Mesenchymal stem cell (in vitro differentiated cells and primary cell): ENCODE results near the gene KLK13.

Source experiments
- DNase-seq: peaks from one replicate; pipeline ENCODE4 v3.0.0-alpha.2; 2013
- H2AFZ ChIP-seq: one replicate; pipeline ENCODE4 v1.6.1; 2013; ENCODE audit warnings: low read depth, mild to moderate bottlenecking, control low read depth, inconsistent platforms, low read length, moderate library complexity
- H2AK5ac ChIP-seq: 2 replicates; pipeline ENCODE4 v1.6.1; 2013; ENCODE audit warnings: low read length, moderate library complexity, mild to moderate bottlenecking, inconsistent platforms; ENCODE audit not compliant: severe bottlenecking
- H2BK120ac ChIP-seq: one replicate; pipeline ENCODE4 v1.6.1; 2013; ENCODE audit warnings: low read depth, mild to moderate bottlenecking, inconsistent platforms, low read length, moderate library complexity
- H2BK12ac ChIP-seq, 2 experiments: one replicate each; pipeline ENCODE4 v1.6.1; 2013; ENCODE audit warnings: inconsistent platforms in 2 of 2, low read length in 2 of 2, mild to moderate bottlenecking in 2 of 2, moderate library complexity in 2 of 2, control low read depth in 1 of 2
- H2BK15ac ChIP-seq: one replicate; pipeline ENCODE4 v1.6.1; 2013; ENCODE audit warnings: mild to moderate bottlenecking, low read depth, inconsistent platforms; ENCODE audit not compliant: poor library complexity, severe bottlenecking
- H2BK5ac ChIP-seq: 2 replicates; pipeline ENCODE4 v1.6.1; 2013; ENCODE audit warnings: low read depth, mild to moderate bottlenecking, low read length, control low read depth, inconsistent platforms; ENCODE audit not compliant: poor library complexity, severe bottlenecking
- H3K14ac ChIP-seq, 2 experiments: one replicate each; pipeline ENCODE4 v1.6.1; 2013; ENCODE audit warnings: inconsistent platforms in 2 of 2, low read length in 2 of 2, control low read depth in 1 of 2, mild to moderate bottlenecking in 1 of 2, moderate library complexity in 1 of 2
- H3K18ac ChIP-seq, 2 experiments: one replicate each; pipeline ENCODE4 v1.6.1; 2013; ENCODE audit warnings: inconsistent platforms in 2 of 2, low read length in 2 of 2, control low read depth in 1 of 2, low read depth in 1 of 2, mild to moderate bottlenecking in 1 of 2
- H3K23ac ChIP-seq, 2 experiments: one replicate each; pipeline ENCODE4 v1.6.1; 2013; ENCODE audit warnings: inconsistent platforms in 2 of 2, low read length in 2 of 2, mild to moderate bottlenecking in 2 of 2, moderate library complexity in 2 of 2, control low read depth in 1 of 2
- H3K27ac ChIP-seq: 2 replicates; pipeline ENCODE4 v1.5.1; 2013; ENCODE audit warnings: mild to moderate bottlenecking, moderate library complexity, low read length, control low read depth, inconsistent platforms; ENCODE audit not compliant: poor library complexity, severe bottlenecking
- H3K27me3 ChIP-seq, 2 experiments: 2 replicates each; pipeline versions ENCODE4 v1.6.1 to v1.7.0; 2013; ENCODE audit warnings: low read length in 2 of 2, mild to moderate bottlenecking in 2 of 2, moderate library complexity in 2 of 2, control low read depth in 1 of 2, inconsistent platforms in 1 of 2; ENCODE audit not compliant: control insufficient read depth in 1 of 2, insufficient read depth in 1 of 2
- H3K36me3 ChIP-seq, 2 experiments: 2 replicates each; pipeline versions ENCODE4 v1.6.1 to v1.7.0; 2013; ENCODE audit warnings: low read length in 2 of 2, control low read depth in 1 of 2, inconsistent platforms in 1 of 2, low read depth in 1 of 2, mild to moderate bottlenecking in 1 of 2; ENCODE audit not compliant: insufficient read depth in 2 of 2, control insufficient read depth in 1 of 2
- H3K4ac ChIP-seq, 2 experiments: one replicate each; pipeline ENCODE4 v1.6.1; 2013; ENCODE audit warnings: inconsistent platforms in 2 of 2, low read length in 2 of 2, mild to moderate bottlenecking in 2 of 2, moderate library complexity in 2 of 2, control low read depth in 1 of 2, low read depth in 1 of 2
- H3K4me1 ChIP-seq: 2 replicates; pipeline ENCODE4 v1.6.1; 2013; ENCODE audit warnings: low read depth, low read length, control low read depth; ENCODE audit not compliant: control insufficient read depth, insufficient read depth
- H3K4me2 ChIP-seq: 2 replicates; pipeline ENCODE4 v1.6.1; 2013; ENCODE audit warnings: low read length, mild to moderate bottlenecking, inconsistent platforms; ENCODE audit not compliant: poor library complexity, severe bottlenecking
- H3K4me3 ChIP-seq, 2 experiments: 2 replicates each; pipeline versions ENCODE4 v1.5.1 to v1.7.0; 2013; ENCODE audit warnings: low read length in 2 of 2, mild to moderate bottlenecking in 2 of 2, control low read depth in 1 of 2, low read depth in 1 of 2; ENCODE audit not compliant: insufficient read depth in 1 of 2
- H3K79me1 ChIP-seq: replicated peaks from 2 replicates; pipeline ENCODE4 v1.6.1; 2013; ENCODE audit warnings: mild to moderate bottlenecking, control low read depth, low read length, inconsistent platforms; ENCODE audit not compliant: poor library complexity, severe bottlenecking
- H3K9ac ChIP-seq: 2 replicates; pipeline ENCODE4 v1.7.0; 2013; ENCODE audit warnings: mild to moderate bottlenecking, low read length, moderate library complexity
- H3K9me3 ChIP-seq: 2 replicates; pipeline ENCODE4 v1.7.0; 2013; ENCODE audit warnings: mild to moderate bottlenecking, low read length; ENCODE audit not compliant: control insufficient read depth
- H4K8ac ChIP-seq: one replicate; pipeline ENCODE4 v1.6.1; 2013; ENCODE audit warnings: inconsistent platforms, mild to moderate bottlenecking, low read length, moderate library complexity
- H4K91ac ChIP-seq: one replicate; pipeline ENCODE4 v1.6.1; 2013; ENCODE audit warnings: mild to moderate bottlenecking, low read length, inconsistent platforms
- WGBS: methylation state at CpG from one replicate; pipeline ENCODE4 v1.1.7; 2013; ENCODE audit warnings: mixed read lengths; 5-methylcytosine and 5-hydroxymethylcytosine counted together

The KLK13 gene

GRCh38 chr19:51078104-51078503 is 13.2 kb upstream of the KLK13 start:
- H3K9ac ChIP-seq: no peak overlapping the region
- H2AK5ac ChIP-seq: no peak overlapping the region
- no peaks in the 10 kb centered on the region for H3K36me3 ChIP-seq
- H3K4me2 ChIP-seq: no peak overlapping the region
- no peaks in the 10 kb centered on the region for H3K79me1 ChIP-seq
- no peak overlapping the region for H3K18ac ChIP-seq
- H3K4me3 ChIP-seq: no peak overlapping the region
- no peak overlapping the region for H2AFZ ChIP-seq
- no peak overlapping the region for H4K8ac ChIP-seq
- DNase-seq: no peak
- H3K4me1 ChIP-seq: no peaks in the 10 kb centered on the region
- peaks cover 0 to 17% of the 10 kb centered on the region in 2 experiments for H3K27me3 ChIP-seq
- no peak overlapping the region for H3K27ac ChIP-seq
- no peak overlapping the region for H2BK120ac ChIP-seq
- no peak overlapping the region for H4K91ac ChIP-seq
- 73% methylated on average over 6 of the region's 6 CpGs for WGBS
- no peak overlapping the region for H3K14ac ChIP-seq
- H2BK5ac ChIP-seq: no peak overlapping the region
- H3K4ac ChIP-seq: no peak overlapping the region
- no peak overlapping the region for H2BK15ac ChIP-seq
- no peak overlapping the region for H2BK12ac ChIP-seq
- H3K23ac ChIP-seq: no peak overlapping the region
- H3K9me3 ChIP-seq: peaks cover 13% of the 10 kb centered on the region

GRCh38 chr19:51076631-51077213 is 11.8 kb upstream of the KLK13 start:
- H3K23ac ChIP-seq: no peak overlapping the region

GRCh38 chr19:51075998-51076397 is 11.1 kb upstream of the KLK13 start:
- no peak overlapping the region for H2AFZ ChIP-seq
- 83% methylated on average over 5 of the region's 5 CpGs for WGBS

More at GRCh38 chr19:51076631-51077213, 11.8 kb upstream of the KLK13 start:
- Histone ChIP-seq H3K4me2 (no peak overlapping the region), H4K8ac (no peak overlapping the region), H3K4me1 (no peaks in the 10 kb centered on the region), H3K27ac (no peak overlapping the region), H3K4ac (no peak overlapping the region), H3K9me3 (peaks cover 18% of the 10 kb centered on the region), H4K91ac (no peak overlapping the region), H3K27me3 (peaks cover 0 to 5% of the 10 kb centered on the region in 2 experiments), H3K79me1 (no peaks in the 10 kb centered on the region), H2BK15ac (no peak overlapping the region), H2BK120ac (no peak overlapping the region), H2AK5ac (no peak overlapping the region), H2AFZ (no peak overlapping the region), H3K14ac (no peak overlapping the region), H3K36me3 (no peaks in the 10 kb centered on the region), H3K9ac (no peak overlapping the region), H2BK12ac (no peak overlapping the region), H2BK5ac (no peak overlapping the region), H3K18ac (no peak overlapping the region), H3K4me3 (no peak overlapping the region)
- no peak for DNase-seq
- 86% methylated on average over 14 of the region's 14 CpGs for WGBS

DNA sequence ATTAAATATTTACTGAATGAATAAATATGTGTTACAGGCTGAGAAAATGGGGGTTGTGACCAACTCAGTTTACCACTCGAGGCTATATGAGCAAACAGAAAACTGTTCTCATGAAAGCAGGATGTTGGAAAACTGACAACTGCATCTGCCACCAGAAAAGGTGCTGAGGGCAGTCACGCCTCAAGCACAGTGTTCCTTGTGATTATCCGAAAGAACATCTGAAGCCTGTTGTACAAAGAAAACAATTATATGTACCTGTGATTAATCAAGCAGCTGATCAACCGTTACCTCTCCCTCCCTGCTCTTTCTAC is 6.2 kb upstream of the KLK13 start:
- no peak overlapping the region for H2BK12ac ChIP-seq
- H3K4me1 ChIP-seq: no peaks in the 10 kb centered on the region
- H3K4ac ChIP-seq: no peak overlapping the region
- no peak overlapping the region for H3K4me3 ChIP-seq
- H3K27me3 ChIP-seq: peaks cover 0 to 17% of the 10 kb centered on the region in 2 experiments
- H4K91ac ChIP-seq: no peak overlapping the region
- WGBS: 72% methylated on average over 4 of the region's 4 CpGs
- no peak overlapping the region for H3K4me2 ChIP-seq
- no peak overlapping the region for H2BK5ac ChIP-seq
- H4K8ac ChIP-seq: no peak overlapping the region
- no peak overlapping the region for H3K27ac ChIP-seq
- H3K18ac ChIP-seq: no peak overlapping the region
- no peaks in the 10 kb centered on the region for H3K36me3 ChIP-seq
- H3K9me3 ChIP-seq: peaks cover 18% of the 10 kb centered on the region
- H3K9ac ChIP-seq: no peak overlapping the region
- no peak overlapping the region for H2BK120ac ChIP-seq
- DNase-seq: no peak
- H3K14ac ChIP-seq: no peak overlapping the region
- H3K79me1 ChIP-seq: no peaks in the 10 kb centered on the region
- no peak overlapping the region for H2AK5ac ChIP-seq
- no peak overlapping the region for H2AFZ ChIP-seq
- no peak overlapping the region for H3K23ac ChIP-seq
- no peak overlapping the region for H2BK15ac ChIP-seq

More at GRCh38 chr19:51075998-51076397, 11.1 kb upstream of the KLK13 start:
- H2BK5ac ChIP-seq: no peak overlapping the region
- peaks cover 18% of the 10 kb centered on the region for H3K9me3 ChIP-seq
- H3K79me1 ChIP-seq: no peaks in the 10 kb centered on the region
- no peak overlapping the region for H3K14ac ChIP-seq
- no peak overlapping the region for H2BK12ac ChIP-seq
- H2AK5ac ChIP-seq: no peak overlapping the region
- H3K18ac ChIP-seq: no peak overlapping the region
- H3K4me3 ChIP-seq: no peak overlapping the region
- DNase-seq: no peak
- H2BK120ac ChIP-seq: no peak overlapping the region
- H3K27ac ChIP-seq: no peak overlapping the region
- no peak overlapping the region for H2BK15ac ChIP-seq
- peaks cover 0 to 2% of the 10 kb centered on the region in 2 experiments for H3K27me3 ChIP-seq
- no peak overlapping the region for H4K8ac ChIP-seq
- H3K9ac ChIP-seq: no peak overlapping the region
- H3K36me3 ChIP-seq: no peaks in the 10 kb centered on the region
- no peak overlapping the region for H3K4me2 ChIP-seq
- no peak overlapping the region for H3K23ac ChIP-seq
- no peaks in the 10 kb centered on the region for H3K4me1 ChIP-seq
- H4K91ac ChIP-seq: no peak overlapping the region
- no peak overlapping the region for H3K4ac ChIP-seq
